ENCODE data around the gene ANKRD44.

ANKRD44 gene

GRCh38 chr2:197286805-197287595, 23.6 kb downstream of the ANKRD44 start:
- DNase-seq: no peak

- no peak for DNase-seq
Measured at GRCh38 chr2:197285361-197285760, 25.2 kb downstream of the ANKRD44 start.

GRCh38 chr2:197284956-197285355, 25.6 kb downstream of the ANKRD44 start:
- DNase-seq: no peak

- DNase-seq: no peak
Measured at GRCh38 chr2:197281421-197281820, 29.2 kb downstream of the ANKRD44 start.

- DNase-seq: no peak
Measured at GRCh38 chr2:197280015-197280702, 30.4 kb downstream of the ANKRD44 start.

- DNase-seq: no peak
Measured at GRCh38 chr2:197278799-197279763, 31.5 kb downstream of the ANKRD44 start.

GRCh38 chr2:197277794-197278193, 32.8 kb downstream of the ANKRD44 start:
- no peak for DNase-seq

GRCh38 chr2:197276156-197276555, 34.4 kb downstream of the ANKRD44 start:
- no peak for DNase-seq

GRCh38 chr2:197274937-197275336, 35.6 kb downstream of the ANKRD44 start:
- no peak for DNase-seq

GRCh38 chr2:197274349-197274748, 36.2 kb downstream of the ANKRD44 start:
- no peak for DNase-seq

GRCh38 chr2:197273485-197273884, 37.1 kb downstream of the ANKRD44 start:
- DNase-seq: no peak

- DNase-seq: no peak
Measured at GRCh38 chr2:197270601-197271000, 40.0 kb downstream of the ANKRD44 start.

GRCh38 chr2:197269815-197270214, 40.8 kb downstream of the ANKRD44 start:
- no peak for DNase-seq

GRCh38 chr2:197268786-197269584, 41.6 kb downstream of the ANKRD44 start:
- no peak for DNase-seq

GRCh38 chr2:197266477-197266876, 44.1 kb downstream of the ANKRD44 start:
- DNase-seq: no peak

- DNase-seq: no peak
Measured at GRCh38 chr2:197265924-197266323, 44.7 kb downstream of the ANKRD44 start.

- DNase-seq: no peak
Measured at GRCh38 chr2:197265036-197265435, 45.5 kb downstream of the ANKRD44 start.

- DNase-seq: no peak
Measured at GRCh38 chr2:197264332-197264731, 46.2 kb downstream of the ANKRD44 start.

- DNase-seq: no peak
Measured at GRCh38 chr2:197263077-197263476, 47.5 kb downstream of the ANKRD44 start.

GRCh38 chr2:197261808-197262226, 48.8 kb downstream of the ANKRD44 start:
- DNase-seq: no peak

- DNase-seq: no peak
Measured at GRCh38 chr2:197259470-197259999, 51.0 kb downstream of the ANKRD44 start.

- peak; percentile 19 for DNase-seq
Measured at GRCh38 chr2:197258580-197258979, 52.0 kb downstream of the ANKRD44 start.
